NB4 (cell line): ENCODE results near the gene KIAA0319L.

ENCODE experiments used
- CTCF ChIP-seq: IDR thresholded peaks from one replicate; pipeline ENCODE4 v1.5.1; 2012; ENCODE audit warnings: low read depth, low read length
- MAX ChIP-seq: IDR thresholded peaks from 2 replicates; pipeline ENCODE4 v1.6.1; 2011; ENCODE audit warnings: low read depth, low read length
- MYC ChIP-seq: IDR thresholded peaks from 2 replicates; pipeline ENCODE4 v1.6.1; 2011; ENCODE audit warnings: low read depth, low read length
- POLR2A ChIP-seq: IDR thresholded peaks from 2 replicates; pipeline ENCODE4 v1.6.1; 2011; ENCODE audit warnings: mild to moderate bottlenecking; ENCODE audit not compliant: insufficient read length; ENCODE audit errors: extremely low read depth

GRCh38 chr1:35555212-35555584 is 2.0 kb downstream of the KIAA0319L start:
- TF ChIP-seq POLR2A (no peak), CTCF (no peak), MYC (no peak), MAX (no peak)
